ENCODE data around the gene FOXM1.

FOXM1 gene

GRCh38 chr12:2877047-2877952 lies at the start of gene FOXM1, which contains the start of gene RHNO1:
Gene FOXM1, minus strand, starts transcription at chr12:2877174. Its CDS starts 2,696 bp downstream, at chr12:2874478.
Gene RHNO1, plus strand, starts transcription at chr12:2877223. Its CDS starts 8,144 bp downstream, at chr12:2885367.
- peak; percentile 45 for DNase-seq

DNA sequence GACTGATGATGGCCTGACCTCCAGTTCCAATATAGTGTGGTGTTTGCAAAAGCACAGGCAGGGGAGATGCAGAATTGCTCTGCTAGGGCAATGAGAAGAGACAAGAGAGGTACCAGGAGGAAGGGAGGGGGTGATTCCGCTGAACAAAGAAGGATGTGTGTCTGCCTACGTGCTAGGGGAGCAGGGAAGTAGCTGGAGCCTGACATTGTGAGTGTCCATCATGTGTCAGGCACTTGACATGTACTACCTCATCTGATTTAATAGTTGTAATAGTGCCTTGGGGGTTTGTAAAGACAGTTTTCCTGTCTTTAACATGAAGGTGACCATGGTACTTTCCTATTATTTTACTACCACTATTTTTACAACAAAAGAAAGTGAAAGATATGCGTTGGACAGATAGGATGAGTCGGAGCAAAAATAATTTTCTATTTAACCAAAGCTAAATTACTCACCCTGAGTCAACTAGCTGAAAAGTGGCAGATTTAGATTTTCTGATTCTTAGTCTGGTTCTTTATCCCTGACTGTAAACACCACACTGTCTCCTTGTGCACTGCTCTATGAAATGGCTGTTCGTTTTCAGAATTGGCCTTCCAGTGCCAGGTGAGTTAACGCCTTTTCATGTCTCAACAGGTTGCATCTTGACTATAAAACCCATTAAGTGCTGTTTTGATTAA lies 48.5 kb upstream of the FOXM1 start:
- no peak for DNase-seq

DNA sequence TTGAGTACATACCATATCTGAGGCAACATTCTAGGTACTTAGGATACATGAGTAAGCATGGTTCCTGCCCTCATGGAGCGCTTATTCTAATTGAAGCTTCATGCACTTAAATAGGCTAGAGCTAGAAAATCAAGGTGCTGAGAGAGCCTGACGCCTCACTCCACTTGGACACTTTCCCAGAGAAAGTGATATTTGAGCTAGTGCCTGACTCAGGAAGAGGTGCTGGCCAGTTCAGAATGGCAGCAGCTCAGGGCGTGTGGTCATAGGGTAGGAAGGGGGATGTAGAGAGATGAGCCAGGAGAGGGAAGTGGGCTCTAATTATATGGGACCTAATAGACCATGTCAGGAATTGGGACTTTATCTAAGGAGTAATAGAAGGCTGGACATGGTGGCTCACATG lies 47.0 kb upstream of the FOXM1 start:
- no peak for DNase-seq

DNA sequence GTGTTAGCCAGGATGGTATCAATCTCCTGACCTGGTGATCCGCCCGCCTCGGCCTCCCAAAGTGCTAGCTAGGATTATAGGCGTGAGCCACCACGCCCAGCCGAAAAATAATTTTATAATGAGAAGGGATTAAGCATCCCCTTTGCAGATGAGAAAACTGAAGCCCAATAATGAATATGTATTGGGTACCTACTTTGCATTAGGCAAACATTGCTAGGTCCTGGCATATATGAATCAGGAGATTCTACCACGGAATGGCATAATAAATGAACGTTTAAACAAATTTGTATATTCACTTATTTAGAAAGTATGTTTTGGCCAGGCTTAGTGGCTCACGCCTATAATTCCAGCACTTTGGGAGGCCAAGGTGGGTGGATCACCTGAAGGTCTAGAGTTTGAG lies 46.1 kb upstream of the FOXM1 start:
- DNase-seq: no peak

- no peak for DNase-seq
Observed at GRCh38 chr12:2922329-2922728, 45.4 kb upstream of the FOXM1 start.

- no peak for DNase-seq
Observed at GRCh38 chr12:2919249-2919648, 42.3 kb upstream of the FOXM1 start.

DNA sequence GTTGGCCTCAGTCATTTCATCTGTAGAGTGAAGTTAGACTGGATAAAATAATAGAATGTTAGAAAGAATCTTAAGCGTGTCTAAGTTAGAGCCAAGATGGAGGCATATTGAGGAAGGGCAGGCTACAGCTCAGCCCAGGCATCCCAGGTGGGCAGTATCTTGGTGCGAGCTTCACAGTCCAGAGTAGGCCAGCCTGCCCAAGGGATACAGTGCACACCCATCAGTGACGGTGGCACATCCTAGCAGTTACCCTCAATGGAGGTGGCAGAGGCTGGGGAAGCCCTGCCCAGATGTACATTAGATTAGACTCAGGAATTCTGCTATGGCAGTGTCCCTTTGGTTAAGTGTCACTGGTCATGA lies 35.2 kb upstream of the FOXM1 start:
- DNase-seq: no peak

DNA sequence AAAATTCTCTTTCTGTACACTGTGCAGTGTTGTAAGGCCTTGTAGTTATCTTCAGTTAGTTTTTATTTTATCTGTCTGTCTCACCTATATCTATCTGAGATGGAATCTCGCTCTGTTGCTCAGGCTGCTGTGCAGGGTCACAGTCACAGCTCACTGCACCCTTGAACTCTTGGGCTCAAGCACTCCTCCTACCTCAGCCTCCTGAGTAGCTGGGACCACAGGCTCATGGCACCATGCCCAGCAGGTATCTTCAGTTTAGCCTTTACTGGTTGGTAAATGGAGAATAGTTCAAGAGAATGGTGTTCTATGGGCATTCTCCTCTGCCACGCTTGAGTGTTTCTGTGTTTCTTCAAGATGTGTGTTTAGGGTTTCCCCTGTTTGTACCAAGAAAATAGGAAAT lies 27.3 kb upstream of the FOXM1 start:
- DNase-seq: no peak

DNA sequence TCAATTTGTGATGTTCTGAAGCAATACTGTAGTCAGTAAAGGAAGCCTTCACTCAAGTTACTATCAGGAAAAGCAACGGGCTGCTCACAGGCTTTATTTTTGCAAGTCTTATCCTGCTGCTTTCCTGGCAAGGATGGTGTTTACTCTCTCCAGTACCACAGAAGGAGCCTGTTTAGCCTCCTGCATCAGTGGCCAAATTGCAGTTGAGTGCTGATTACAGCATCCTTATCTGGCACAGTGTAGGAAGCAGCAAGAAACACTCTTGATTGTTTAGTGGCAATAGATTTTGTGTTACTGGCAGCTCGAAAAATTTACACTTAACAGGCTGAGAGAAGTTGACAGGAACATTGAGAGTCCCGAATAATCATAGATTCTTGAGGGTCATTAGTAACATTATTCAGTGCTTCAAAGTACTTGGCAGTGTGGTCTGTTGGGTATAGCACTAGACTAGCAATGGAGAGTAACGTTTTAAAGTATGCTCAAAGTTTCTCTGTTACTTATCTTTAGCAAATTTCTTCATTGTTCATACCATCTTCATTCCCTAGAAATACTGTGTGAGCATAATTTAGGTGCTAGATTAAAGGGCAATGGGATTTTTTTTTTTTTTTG lies 25.4 kb upstream of the FOXM1 start:
- DNase-seq: no peak

DNA sequence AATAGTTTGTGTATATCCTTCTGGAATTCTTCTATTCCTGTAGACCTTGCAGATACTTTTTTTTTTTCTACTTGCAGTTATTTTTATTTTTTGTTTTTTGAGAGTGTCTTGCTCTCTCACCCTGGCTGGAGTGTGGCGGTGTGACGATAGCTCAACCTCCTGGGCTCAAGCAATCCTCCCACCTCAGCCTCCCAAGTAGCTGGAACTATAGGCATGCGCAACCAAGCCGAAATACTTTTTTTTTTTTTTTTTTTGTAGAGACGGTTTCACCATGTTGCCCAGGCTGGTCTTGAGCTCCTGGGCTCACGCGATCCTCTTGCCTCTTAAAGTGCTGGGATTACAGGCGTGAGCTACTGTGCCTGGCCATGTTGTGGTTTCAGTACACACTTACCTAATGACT lies 23.7 kb upstream of the FOXM1 start:
- no peak for DNase-seq

DNA sequence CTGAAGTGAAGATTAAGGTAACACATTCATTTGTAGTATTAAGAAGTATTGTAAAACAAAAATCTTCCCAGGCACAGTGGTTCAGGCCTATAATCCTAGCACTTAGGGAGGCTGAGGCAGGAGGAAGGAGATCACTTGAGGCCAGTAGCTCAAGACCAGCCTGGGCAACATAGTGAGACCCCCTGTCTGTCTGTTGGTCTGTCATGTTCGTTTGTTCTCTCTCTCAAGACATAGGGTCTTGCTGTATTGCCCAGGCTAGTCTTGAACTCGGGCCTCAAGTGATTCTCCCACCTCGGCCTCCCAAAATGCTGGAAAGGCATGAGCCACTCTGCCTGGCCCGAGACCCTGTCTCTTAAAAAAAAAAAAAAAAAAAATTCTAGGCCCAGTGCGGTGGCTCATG lies 20.4 kb upstream of the FOXM1 start:
- DNase-seq: no peak

DNA sequence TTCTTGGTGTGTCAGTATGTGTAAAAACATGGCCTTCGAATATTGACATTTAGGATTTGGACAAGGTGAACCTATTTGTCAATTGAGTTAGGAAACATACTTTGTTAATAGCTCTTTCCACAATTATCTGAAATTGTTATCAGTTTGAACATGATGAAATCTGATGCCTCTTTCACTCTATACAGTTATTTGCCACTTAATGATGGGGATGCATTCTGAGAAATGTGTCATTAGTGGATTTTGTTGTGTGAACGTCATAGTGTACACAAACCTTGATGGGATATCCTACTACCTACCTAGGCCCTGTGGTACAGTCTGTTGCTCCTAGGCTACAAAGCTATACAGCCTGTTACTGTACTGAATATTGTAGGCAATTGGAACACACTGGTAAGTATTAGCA lies 18.5 kb upstream of the FOXM1 start:
- DNase-seq: no peak

GRCh38 chr12:2895051-2895451 lies 18.1 kb upstream of the FOXM1 start:
- no peak for DNase-seq

DNA sequence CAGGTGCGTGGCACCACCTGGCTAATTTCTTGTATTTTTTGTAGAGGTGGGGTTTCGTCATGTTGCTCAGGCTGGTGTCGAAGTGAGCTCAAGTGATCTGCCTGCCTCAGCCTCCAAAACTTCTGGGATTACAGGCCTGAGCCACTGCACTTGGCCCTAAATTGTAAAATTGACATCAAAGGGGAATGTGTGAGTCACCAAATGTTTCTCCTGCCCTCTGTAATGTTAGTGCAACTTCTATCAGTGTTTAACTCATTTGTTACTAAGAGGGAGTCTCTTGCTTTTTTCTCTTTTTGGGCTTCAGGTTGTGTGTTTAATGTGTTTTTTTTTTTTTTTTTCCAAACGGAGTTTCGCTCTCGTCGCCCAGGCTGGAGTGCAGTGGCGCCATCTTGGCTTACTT lies 16.0 kb upstream of the FOXM1 start:
- no peak for DNase-seq

DNA sequence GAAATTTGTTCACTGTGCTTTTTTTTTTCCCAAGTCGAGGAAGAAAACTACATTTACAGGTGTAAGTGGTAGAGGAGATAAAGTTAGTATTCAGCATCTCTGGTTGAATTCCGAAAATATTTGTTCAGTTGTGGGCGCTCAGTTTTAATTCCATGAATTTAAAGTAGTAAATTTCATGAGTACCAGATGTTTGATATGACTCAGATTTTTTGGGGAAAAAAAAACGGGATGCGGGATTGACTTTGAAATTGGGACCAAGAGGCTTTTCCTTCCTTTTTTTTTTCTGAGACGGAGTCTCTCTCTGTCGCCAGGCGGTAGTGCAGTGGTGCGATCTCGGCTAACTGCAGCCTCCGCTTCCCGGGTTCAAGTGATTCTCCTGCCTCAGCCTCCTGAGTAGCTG lies 15.3 kb upstream of the FOXM1 start:
- DNase-seq: no peak

DNA sequence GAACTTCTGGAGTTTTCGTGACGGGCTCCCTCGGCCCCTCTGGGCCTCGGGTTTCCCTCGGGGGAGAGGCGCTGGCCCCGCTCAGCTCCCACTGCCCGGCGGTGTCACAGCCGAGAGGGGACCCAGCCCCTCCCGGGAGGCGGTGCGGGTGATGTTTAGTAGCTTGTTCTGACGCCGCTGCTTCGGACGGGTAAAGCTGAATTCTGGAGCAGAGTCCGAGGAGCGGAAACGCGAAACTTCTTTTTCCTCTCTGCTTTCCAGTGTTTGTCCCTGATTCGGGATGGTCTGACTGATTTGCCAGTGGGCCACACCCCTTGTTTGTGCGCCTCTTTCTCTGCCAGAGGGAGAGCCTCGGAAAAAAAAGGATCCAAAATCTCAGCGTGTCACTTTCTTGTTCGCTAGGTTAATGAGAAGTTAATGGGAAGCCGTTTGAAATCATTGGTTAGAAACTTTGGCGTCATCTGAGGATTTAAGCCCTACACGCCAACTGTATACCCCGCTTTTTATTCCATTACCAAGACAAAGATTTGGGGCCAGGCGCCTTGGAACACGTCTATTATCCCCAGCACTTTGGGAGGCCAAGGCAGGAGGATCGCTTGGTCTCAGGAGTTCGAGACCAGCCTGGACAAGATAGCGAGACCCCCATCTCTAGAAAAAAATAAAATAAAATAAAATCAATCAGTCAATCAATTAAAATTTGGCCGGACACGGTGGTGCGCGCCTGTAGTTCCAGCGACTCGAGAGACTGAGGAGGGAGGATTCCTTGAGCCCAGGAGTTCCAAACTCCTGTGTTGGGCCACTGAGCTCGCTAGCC lies 14.5 kb upstream of the FOXM1 start:
- DNase-seq: no peak

DNA sequence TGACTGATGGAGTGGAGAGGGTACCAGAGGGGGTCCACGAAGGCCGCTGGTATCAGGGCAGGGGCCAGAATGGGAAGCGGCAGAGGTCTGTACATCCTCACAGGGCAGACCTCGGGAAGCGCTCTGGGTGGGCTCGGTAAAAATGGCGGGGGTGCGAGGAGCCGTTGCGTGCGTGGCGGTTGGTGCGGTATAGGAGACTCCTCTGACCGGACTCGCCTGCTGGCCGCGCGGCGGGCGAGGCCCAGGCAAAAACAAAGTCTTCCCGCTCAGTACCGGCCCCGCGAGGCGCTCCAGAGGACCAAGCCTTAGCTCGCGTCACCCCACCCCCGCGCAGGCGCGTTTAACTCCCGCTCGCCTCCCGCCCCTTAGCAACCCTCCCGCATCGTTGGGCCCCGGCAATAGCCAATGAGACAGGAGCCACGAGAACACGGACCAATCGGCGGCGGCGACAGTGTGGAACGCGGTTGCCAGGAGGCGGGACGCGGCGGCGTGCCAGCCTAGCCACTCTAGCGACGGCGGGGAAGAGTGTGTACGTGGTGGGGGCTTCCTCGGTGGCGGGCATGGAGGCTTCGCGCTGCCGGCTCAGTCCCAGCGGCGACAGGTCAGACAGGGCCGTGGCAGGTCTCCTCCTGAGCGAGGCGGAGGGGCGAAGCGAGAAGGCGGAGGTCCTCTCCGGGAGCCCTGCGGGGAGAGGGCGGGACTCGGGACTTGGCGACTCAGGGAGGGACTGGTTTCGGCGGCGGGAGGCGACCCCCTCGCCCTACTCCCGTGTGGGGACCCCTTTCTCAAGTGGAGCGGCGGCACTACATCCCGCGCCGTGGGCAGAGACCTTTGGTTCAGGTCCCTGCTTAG lies 13.6 kb upstream of the FOXM1 start, which contains the start of gene TULP3:
Gene TULP3, plus strand, starts transcription at position 504 of the 852 bp plus-strand sequence. Its CDS starts 57 bp downstream, at position 561.
- DNase-seq: peak; percentile 92

DNA sequence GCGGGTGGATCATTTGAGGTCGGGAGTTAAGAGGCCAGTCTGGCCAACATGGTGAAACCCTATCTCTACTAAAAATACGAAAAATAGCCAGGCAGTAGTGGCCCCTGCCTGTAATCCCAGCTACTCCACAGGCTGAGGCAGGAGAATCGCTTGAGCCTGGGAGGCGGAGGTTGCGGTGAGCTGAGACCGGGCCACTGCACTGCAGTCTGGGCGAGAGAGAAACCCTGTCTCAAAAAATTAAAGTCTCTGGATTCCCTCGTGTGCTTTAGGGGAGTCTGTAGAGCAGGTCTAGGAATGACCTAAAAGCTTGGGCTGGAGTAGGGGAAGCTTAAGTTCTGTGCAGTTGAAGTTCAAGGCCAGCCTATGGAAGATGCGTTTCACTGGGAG lies 13.0 kb upstream of the FOXM1 start:
- no peak for DNase-seq

DNA sequence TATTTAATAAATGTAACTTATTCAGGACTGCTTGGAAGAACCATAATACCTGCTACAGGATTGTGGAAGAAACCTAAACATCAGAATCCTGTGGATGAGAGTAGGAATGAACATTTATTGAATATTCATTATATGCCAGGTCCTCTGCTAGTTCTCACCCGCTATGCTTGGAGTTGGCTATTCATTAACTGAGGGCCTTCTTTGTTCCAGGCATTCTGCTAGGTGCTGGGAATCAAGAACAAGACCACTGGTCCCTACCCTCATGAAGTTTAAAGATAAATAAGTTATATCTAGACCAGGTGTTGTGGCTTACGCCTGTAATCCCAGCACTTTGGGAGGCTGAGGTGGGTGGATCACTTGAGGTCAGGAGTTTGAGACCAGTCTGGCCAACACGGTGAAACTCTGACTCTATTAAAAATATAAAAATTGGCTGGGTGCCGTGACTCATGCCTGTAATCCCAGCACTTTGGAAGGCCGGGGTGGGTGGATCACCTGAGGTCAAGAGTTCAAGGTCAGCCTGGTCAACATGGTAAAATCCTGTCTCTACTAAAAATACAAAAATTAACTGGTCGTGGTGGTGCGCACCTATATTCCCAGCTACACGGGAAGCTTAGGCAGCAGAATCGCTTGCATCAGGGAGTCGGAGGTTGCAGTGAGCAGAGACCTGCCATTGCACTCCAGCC lies 9.9 kb upstream of the FOXM1 start:
- DNase-seq: no peak

DNA sequence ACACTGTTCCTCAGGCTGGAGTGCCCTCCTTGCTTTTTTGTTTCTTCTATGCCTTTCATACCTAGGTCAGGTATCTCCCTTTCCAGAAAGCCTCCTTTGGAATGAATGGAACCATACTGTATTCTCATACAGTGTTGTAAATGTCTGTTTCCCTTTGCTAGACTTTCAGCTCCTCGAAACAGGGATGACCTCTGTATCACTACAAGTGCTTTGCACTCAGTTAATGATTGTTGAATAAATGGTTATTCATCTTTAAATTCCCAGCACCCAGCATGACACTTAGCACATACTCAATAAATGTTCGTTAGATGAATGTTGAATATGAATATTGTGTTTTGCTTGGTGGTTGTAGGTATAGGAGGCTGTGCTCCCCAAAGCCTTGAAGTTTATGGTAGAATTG lies 7.8 kb upstream of the FOXM1 start:
- no peak for DNase-seq

DNA sequence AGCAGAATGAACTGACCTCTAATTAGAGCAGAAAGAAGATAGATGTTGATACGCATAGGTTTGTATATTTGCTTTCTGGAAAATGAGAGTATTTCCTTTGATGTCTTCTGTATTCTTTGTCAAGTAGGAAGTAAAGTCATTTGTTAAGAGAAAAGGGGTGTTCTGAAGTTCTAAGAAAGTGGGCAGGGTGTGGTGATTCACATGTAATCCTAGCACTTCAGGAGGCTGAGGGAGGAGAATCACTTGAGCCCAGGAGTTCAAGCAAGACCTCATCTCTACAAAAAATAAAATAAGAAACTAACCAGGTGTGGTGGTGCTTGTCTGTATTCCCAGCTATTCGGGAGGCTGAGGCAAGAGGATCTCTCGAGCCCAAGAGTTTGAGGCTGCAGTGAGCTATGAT lies 2.9 kb upstream of the FOXM1 start:
- DNase-seq: no peak

All from GF-D8 (cell line).